ENCODE data around the gene RAG1.

DNA sequence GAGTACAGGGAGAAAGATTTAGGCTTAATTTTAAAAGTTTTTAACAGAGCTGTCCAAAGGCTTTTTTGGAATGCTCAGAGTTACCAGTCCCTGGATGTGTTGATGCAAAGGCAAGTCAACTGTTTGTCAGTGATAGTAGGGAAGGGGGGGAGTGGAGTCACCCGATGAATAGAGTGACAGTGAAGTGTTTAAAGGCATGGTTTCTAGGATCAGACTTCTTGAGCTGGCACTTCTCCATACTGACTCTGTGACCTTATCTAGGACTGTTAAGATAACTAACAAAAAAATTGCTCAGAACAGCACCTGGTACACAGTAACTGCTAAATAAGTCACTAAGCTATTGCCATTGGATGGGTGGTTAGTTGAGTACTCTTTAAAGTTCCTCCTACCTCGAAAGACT, 41.6 kb downstream of the RAG1 start:
- TF ChIP-seq EZH2 (IDR thresholded peaks at IDR 0.05; ENCODE audit: insufficient read depth, poor library complexity, severe bottlenecking) (no peak), EZH2phosphoT487 (IDR thresholded peaks at IDR 0.05; ENCODE audit: insufficient read depth, low read depth) (no peak)

All from GM23248 (cell line).